HepG2 (cell line): ENCODE data around the gene DNMT3L.
"Not testable (repeated sequence)": the region's sequence is repeated elsewhere in the genome, so short reads cannot be mapped to it uniquely, and the experiment has no call there.

ENCODE experiments used
- BCL6 ChIP-seq: IDR thresholded peaks from 2 replicates; pipeline ENCODE4 v1.6.1; 2016; ENCODE audit warnings: missing genetic modification reagents, missing compliant biosample characterization
- CTCF ChIP-seq: sonication (generic); formaldehyde crosslinking; IDR thresholded peaks from 2 replicates; pipeline ENCODE4 v1.5.0; 2020; ENCODE audit warnings: mild to moderate bottlenecking, missing genetic modification reagents, moderate library complexity
- FOSL2 ChIP-seq: sonication (generic); formaldehyde crosslinking; IDR thresholded peaks from 2 replicates; pipeline ENCODE4 v1.4.0; 2020; ENCODE audit warnings: missing genetic modification reagents
- KAT2B ChIP-seq: fragments of 150-350 bp; IDR thresholded peaks from 2 replicates; pipeline ENCODE4 v1.6.1; 2014; ENCODE audit warnings: low read depth, low read length, borderline replicate concordance
- KAT8 ChIP-seq: IDR thresholded peaks from 2 replicates; pipeline ENCODE4 v1.6.1; 2016; ENCODE audit warnings: missing genetic modification reagents, missing compliant biosample characterization
- NONO ChIP-seq, 2 experiments: fragments of 450-650 bp in 1 of 2; sonication (generic) in 1 of 2; formaldehyde crosslinking in 1 of 2; IDR thresholded peaks in 1 of 2; conservative IDR thresholded peaks in 1 of 2; 2 replicates each; pipeline versions ENCODE4 v1.6.1 to v1.8.0; 2017 to 2022; ENCODE audit warnings: mild to moderate bottlenecking in 1 of 2, missing genetic modification reagents in 1 of 2, moderate library complexity in 1 of 2
- POLR2A ChIP-seq, 2 experiments: IDR thresholded peaks; 2 replicates each; pipeline ENCODE4 v1.6.1; 2011; ENCODE audit warnings: low read depth in 2 of 2, low read length in 2 of 2, mild to moderate bottlenecking in 1 of 2, moderate library complexity in 1 of 2; ENCODE audit not compliant: insufficient read depth in 1 of 2
- SRF ChIP-seq: IDR thresholded peaks from 2 replicates; pipeline ENCODE4 v1.6.1; 2011; ENCODE audit warnings: mild to moderate bottlenecking, low read depth, low read length, moderate library complexity
- SUZ12 ChIP-seq: fragments of 150-350 bp; IDR thresholded peaks from 2 replicates; pipeline ENCODE4 v1.6.1; 2014; ENCODE audit warnings: low read depth, low read length
- ZBTB33 ChIP-seq: sonication (generic); formaldehyde crosslinking; IDR thresholded peaks from 2 replicates; pipeline ENCODE4 v1.4.0; 2020; ENCODE audit warnings: missing genetic modification reagents

DNA sequence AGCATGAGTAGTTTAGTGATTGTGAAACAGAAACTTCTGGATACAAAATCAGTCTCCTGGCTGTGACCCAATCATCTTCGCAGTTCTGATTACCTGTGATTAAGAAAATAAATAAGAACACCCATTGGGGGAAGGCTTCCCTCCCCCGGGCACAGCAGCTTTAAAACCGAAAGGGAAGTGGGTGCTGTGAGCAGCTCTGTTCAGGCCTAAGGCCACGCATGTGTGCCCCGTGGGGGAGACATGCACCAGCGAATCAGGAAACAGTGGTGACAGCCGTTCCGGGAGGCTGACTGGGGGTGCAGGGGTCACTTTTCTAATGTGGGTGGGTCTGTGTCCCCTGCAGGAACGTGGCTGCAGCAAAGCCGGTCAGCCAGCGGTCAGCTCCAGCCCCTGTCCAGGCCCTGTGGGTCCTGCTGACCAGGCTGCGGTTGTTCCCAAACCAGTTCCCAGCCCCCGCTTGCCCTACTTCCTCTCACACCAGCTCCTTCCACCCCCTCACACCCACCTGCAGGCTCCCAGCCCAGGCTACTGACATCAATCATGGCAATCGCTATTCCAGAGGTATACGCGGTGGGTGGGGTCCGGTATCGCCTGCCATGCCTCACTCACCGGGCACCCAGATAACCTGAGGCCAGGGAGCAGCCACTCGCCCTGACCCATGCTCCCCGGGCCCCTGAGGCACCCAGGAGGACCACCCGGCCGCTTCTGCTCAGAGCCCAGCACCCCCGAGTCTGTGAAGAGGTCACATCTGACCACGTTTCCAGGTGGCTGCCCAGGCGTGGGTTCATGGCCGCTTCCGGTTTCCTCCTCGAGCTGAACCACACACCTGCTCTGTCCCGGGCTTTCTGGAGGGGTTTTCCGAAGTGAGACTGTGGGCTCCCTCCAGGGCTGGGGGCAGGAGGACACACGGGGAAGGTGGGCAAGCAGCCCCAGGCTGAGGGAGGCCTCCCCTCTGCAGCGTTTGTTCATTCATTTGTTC, 54.7 kb downstream of the DNMT3L start:
- TF ChIP-seq FOSL2 (CRISPR knock-in tag); ZBTB33 (CRISPR knock-in tag); CTCF (CRISPR knock-in tag); KAT2B; BCL6; SRF; SUZ12; KAT8 (CRISPR knock-in tag); POLR2A (IDR thresholded peaks at IDR 0.05; ENCODE audit: insufficient read depth in 1 of 2, low read depth in 2 of 2, low read length in 2 of 2); NONO (IDR thresholded peaks at IDR 0.05); NONO (CRISPR knock-in tag; conservative IDR thresholded peaks at IDR 0.05): not testable (repeated sequence)
